HEK293T (cell line): Measurements from ENCODE around the gene SCGB3A1.

Experiments
- FOXA1 ChIP-seq: fragments of 450-650 bp; IDR thresholded peaks from 2 replicates; pipeline ENCODE4 v1.6.1; 2016; ENCODE audit warnings: mild to moderate bottlenecking
- FOXK2 ChIP-seq: fragments of 450-650 bp; IDR thresholded peaks from 2 replicates; pipeline ENCODE4 v1.6.1; 2016; ENCODE audit warnings: mild to moderate bottlenecking
- FOXM1 ChIP-seq: fragments of 450-650 bp; IDR thresholded peaks from 2 replicates; pipeline ENCODE4 v1.6.1; 2017; ENCODE audit warnings: mild to moderate bottlenecking, borderline replicate concordance
- HDGF ChIP-seq: fragments of 450-650 bp; IDR thresholded peaks from 2 replicates; pipeline ENCODE4 v1.6.1; 2017; ENCODE audit warnings: antibody characterized with exemption, borderline replicate concordance
- SP1 ChIP-seq: fragments of 450-650 bp; IDR thresholded peaks from 2 replicates; pipeline ENCODE4 v1.6.1; 2017
- TARDBP ChIP-seq: fragments of 450-650 bp; IDR thresholded peaks from 2 replicates; pipeline ENCODE4 v1.6.1; 2016

DNA sequence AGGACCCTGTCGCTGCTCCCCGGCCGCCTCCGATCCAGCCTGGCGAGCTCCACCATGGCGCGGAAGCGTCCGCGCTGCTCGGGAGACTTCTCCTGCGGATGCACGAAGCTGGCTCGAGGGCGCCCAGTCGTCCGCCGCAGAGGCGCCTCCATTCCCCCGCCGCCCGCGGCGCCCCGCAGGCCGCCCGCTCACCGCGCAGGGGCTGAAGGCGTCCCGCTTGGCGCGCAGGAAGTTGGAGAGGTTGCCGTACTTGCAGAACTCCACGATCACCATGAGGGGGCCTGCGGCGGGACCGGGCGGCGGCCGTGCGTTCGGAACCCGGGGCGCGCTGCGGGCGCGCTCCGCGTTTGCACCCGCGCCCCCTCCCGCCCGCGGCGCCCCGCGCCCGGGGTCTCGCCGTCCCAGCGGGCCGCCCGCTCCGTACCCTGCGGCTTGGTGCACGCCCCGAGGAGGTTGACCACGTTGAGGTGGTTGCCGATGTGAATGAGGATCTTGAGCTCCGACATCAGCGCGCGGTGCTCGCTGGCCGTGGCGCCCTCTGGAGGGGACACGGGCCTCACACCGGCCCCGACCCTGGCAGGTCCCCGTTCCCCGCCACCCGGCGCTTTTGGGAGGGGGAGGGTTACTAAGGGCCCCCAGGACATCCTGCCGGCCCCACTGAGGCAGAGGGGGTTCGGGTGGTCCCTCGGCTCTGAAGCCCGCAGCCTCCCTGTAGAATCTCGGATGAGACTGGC, 27.7 kb upstream of the SCGB3A1 start:
- TF ChIP-seq FOXM1 (peak; percentile 58; the same call in 1 of the 2 replicates), SP1 (no peak), HDGF (no peak), TARDBP (no peak), FOXA1 (no peak), FOXK2 (no peak)
